Activated CD8-positive, alpha-beta memory T cell treated with anti-CD3 and anti-CD28 coated beads, Interleukin-2, amount 50 U/mL, for 1 hour (primary cell): ENCODE data around the gene ZNF423.
"Not testable (repeated sequence)": the region's sequence is repeated elsewhere in the genome, so short reads cannot be mapped to it uniquely, and the experiment has no call there.

ENCODE experiments used
- DNase-seq: peaks from one replicate; pipeline ENCODE4 v3.0.0-alpha.2; 2020; ENCODE audit errors: extremely low read depth

Gene ZNF423

GRCh38 chr16:49855822-49856671, at the start of gene ZNF423:
ZNF423 (minus strand) TSS chr16:49856112; CDS start chr16:49855774, 338 bp downstream.
- no peak for DNase-seq

GRCh38 chr16:49904348-49905062, 48.6 kb upstream of the ZNF423 start:
- DNase-seq: no peak

- no peak for DNase-seq
These were observed 47.0 kb upstream of the ZNF423 start for GRCh38 chr16:49902908-49903307.

GRCh38 chr16:49901711-49902110, 45.8 kb upstream of the ZNF423 start:
- no peak for DNase-seq

- DNase-seq: no peak
These were observed 45.0 kb upstream of the ZNF423 start for GRCh38 chr16:49900875-49901274.

- DNase-seq: no peak
These were observed 44.2 kb upstream of the ZNF423 start for GRCh38 chr16:49899991-49900695.

GRCh38 chr16:49896447-49896964, 40.6 kb upstream of the ZNF423 start:
- no peak for DNase-seq

- DNase-seq: no peak
These were observed 35.0 kb upstream of the ZNF423 start for GRCh38 chr16:49890876-49891275.

GRCh38 chr16:49889725-49890397, 33.9 kb upstream of the ZNF423 start:
- DNase-seq: no peak

GRCh38 chr16:49886554-49887094, 30.7 kb upstream of the ZNF423 start:
- DNase-seq: no peak

GRCh38 chr16:49884033-49885015, 28.4 kb upstream of the ZNF423 start:
- no peak for DNase-seq

- no peak for DNase-seq
These were observed 27.4 kb upstream of the ZNF423 start for GRCh38 chr16:49883076-49884014.

- DNase-seq: no peak
These were observed 26.0 kb upstream of the ZNF423 start for GRCh38 chr16:49881890-49882289.

GRCh38 chr16:49878540-49878939, 22.6 kb upstream of the ZNF423 start:
- DNase-seq: not testable (repeated sequence)

- no peak for DNase-seq
These were observed 20.8 kb upstream of the ZNF423 start for GRCh38 chr16:49876716-49877129.

- no peak for DNase-seq
These were observed 20.1 kb upstream of the ZNF423 start for GRCh38 chr16:49875806-49876715.

- no peak for DNase-seq
These were observed 18.8 kb upstream of the ZNF423 start for GRCh38 chr16:49874613-49875237.
